Upper lobe of left lung (tissue), 4 donors: ENCODE measurements around the gene BOLL.

Experiments
- POLR2A ChIP-seq, 4 donors: fragments of 450-650 bp; IDR thresholded peaks; one replicate each; pipeline ENCODE4 v1.5.1; 2016 to 2017; ENCODE audit warnings: antibody characterized with exemption in 4 of 4, mild to moderate bottlenecking in 2 of 4
- POLR2AphosphoS5 ChIP-seq, 2 donors: sonication (generic); formaldehyde crosslinking; IDR thresholded peaks; one replicate each; pipeline ENCODE4 v1.5.1; 2017; ENCODE audit warnings: antibody characterized with exemption in 2 of 2
- TF ChIP-seq, protein P1 (sequence below), 6 experiments: fragments of 450-650 bp in 4 of 6; fragments of 200-600 bp in 2 of 6; sonication (generic) in 2 of 6; IDR thresholded peaks; one replicate each; pipeline ENCODE4 v1.5.1; 2016 to 2019; ENCODE audit warnings: antibody characterized with exemption in 6 of 6

DNA sequence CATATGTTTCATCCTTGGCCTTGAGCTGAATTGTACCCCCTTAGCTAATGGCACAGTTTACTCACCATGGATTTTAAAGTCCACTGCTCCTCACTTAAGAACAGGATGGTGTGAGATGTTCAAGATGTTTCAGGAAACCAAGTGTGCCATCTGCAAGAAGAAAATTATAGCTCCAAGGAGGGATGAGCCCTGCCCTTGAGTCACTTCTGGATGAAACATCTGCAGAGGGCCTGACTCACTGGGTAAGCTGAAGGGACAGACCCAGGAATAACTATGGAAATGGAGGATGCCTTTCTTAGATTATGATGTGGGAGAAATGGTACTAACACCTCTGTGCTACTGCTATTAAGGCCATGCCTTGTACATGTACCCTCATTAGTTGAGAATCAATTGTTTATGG lies 73.5 kb downstream of the BOLL start:
- no peak for TF ChIP-seq POLR2A (IDR thresholded peaks at IDR 0.05)
- TF ChIP-seq, protein P1, sequence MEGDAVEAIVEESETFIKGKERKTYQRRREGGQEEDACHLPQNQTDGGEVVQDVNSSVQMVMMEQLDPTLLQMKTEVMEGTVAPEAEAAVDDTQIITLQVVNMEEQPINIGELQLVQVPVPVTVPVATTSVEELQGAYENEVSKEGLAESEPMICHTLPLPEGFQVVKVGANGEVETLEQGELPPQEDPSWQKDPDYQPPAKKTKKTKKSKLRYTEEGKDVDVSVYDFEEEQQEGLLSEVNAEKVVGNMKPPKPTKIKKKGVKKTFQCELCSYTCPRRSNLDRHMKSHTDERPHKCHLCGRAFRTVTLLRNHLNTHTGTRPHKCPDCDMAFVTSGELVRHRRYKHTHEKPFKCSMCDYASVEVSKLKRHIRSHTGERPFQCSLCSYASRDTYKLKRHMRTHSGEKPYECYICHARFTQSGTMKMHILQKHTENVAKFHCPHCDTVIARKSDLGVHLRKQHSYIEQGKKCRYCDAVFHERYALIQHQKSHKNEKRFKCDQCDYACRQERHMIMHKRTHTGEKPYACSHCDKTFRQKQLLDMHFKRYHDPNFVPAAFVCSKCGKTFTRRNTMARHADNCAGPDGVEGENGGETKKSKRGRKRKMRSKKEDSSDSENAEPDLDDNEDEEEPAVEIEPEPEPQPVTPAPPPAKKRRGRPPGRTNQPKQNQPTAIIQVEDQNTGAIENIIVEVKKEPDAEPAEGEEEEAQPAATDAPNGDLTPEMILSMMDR (IDR thresholded peaks at IDR 0.05) = no peak
- TF ChIP-seq POLR2AphosphoS5 (IDR thresholded peaks at IDR 0.05) = no peak
